Sigmoid colon (tissue), 3 donors: ENCODE data around the gene BTBD19.
"Not testable (repeated sequence)": the region's sequence is repeated elsewhere in the genome, so short reads cannot be mapped to it uniquely, and the experiment has no call there.

Experiments
- CTCF ChIP-seq, 4 experiments: fragments of 450-650 bp in 3 of 4; fragments of 200-600 bp in 1 of 4; IDR thresholded peaks; one replicate each; pipeline ENCODE4 v1.5.1; 2016 to 2019; ENCODE audit warnings: antibody characterized with exemption in 4 of 4, mild to moderate bottlenecking in 3 of 4, moderate library complexity in 2 of 4
- POLR2A ChIP-seq, 2 donors: fragments of 450-650 bp; IDR thresholded peaks; one replicate each; pipeline ENCODE4 v1.6.1; 2016; ENCODE audit warnings: antibody characterized with exemption in 2 of 2, mild to moderate bottlenecking in 2 of 2, moderate library complexity in 2 of 2

GRCh38 chr1:44810762-44811105 is 2.4 kb downstream of the BTBD19 start:
- not testable (repeated sequence) for TF ChIP-seq CTCF, POLR2A (IDR thresholded peaks at IDR 0.05)
